CD4-positive, alpha-beta T cell (primary cell): ENCODE measurements around the gene TAF3. TPM values are rescaled to one million over a fixed set of nuclear protein-coding genes. Genes with fewer than 3 reads are reported as not detected.
A peak's percentile ranks its signal among the peaks of the same experiment; 100 is the strongest.

Experiments
- ATAC-seq: fragments of 200-7000 bp; cut with Tn5 transposase; one replicate; pipeline ENCODE4 v1.10.0; 2022; ENCODE audit warnings: mild to moderate bottlenecking; ENCODE audit not compliant: poor library complexity
- CTCF ChIA-PET: fragments of 350-600 bp; sonication (Branson Sonifier 250); formaldehyde crosslinking; loops from one replicate; lab custom pipeline; 2021; ENCODE audit warnings: antibody characterized with exemption, inconsistent platforms; lab: Charles Lee
- POLR2A ChIA-PET: fragments of 350-600 bp; sonication (Branson Sonifier 250); formaldehyde crosslinking; loops from one replicate; lab custom pipeline; 2021; ENCODE audit warnings: antibody characterized with exemption, inconsistent platforms; lab: Charles Lee
- DNase-seq, 14 experiments: peaks; one replicate each; pipeline ENCODE4 v3.0.0-alpha.2; 2013 to 2020; ENCODE audit warnings: mixed read lengths in 2 of 14
- H3K27ac ChIP-seq, 2 donors: one replicate each; pipeline versions ENCODE4 v1.5.1 to v1.7.0; 2013; ENCODE audit warnings: low read length in 2 of 2, low read depth in 1 of 2, mild to moderate bottlenecking in 1 of 2
- H3K27me3 ChIP-seq, 2 experiments: 1 replicate in 1 of 2; 2 replicates in 1 of 2; pipeline versions ENCODE4 v1.6.1 to v1.7.0; 2013; ENCODE audit warnings: low read length in 2 of 2, control low read depth in 1 of 2, mild to moderate bottlenecking in 1 of 2, moderate library complexity in 1 of 2; ENCODE audit not compliant: insufficient read depth in 2 of 2, control insufficient read depth in 1 of 2
- H3K36me3 ChIP-seq: one replicate; pipeline ENCODE4 v1.6.1; 2013; ENCODE audit warnings: low read length, control low read depth; ENCODE audit not compliant: insufficient read depth
- H3K4me1 ChIP-seq: one replicate; pipeline ENCODE4 v1.6.1; 2013; ENCODE audit warnings: low read length, control low read depth; ENCODE audit not compliant: insufficient read depth
- H3K4me3 ChIP-seq: one replicate; pipeline ENCODE4 v1.5.1; 2013; ENCODE audit warnings: mild to moderate bottlenecking, low read length, moderate library complexity
- H3K9me3 ChIP-seq, 2 experiments: 1 replicate in 1 of 2; 2 replicates in 1 of 2; pipeline versions ENCODE4 v1.6.1 to v1.7.0; 2013; ENCODE audit warnings: low read length in 2 of 2, mild to moderate bottlenecking in 2 of 2, control low read depth in 1 of 2, moderate library complexity in 1 of 2; ENCODE audit not compliant: control insufficient read depth in 1 of 2, insufficient read depth in 1 of 2
- H3K27ac Mint-ChIP-seq: one replicate; pipeline ENCODE4 v1.8.0; 2020; ENCODE audit warnings: mixed read lengths
- H3K27me3 Mint-ChIP-seq: one replicate; pipeline ENCODE4 v1.8.0; 2021; ENCODE audit warnings: mixed read lengths
- H3K36me3 Mint-ChIP-seq: one replicate; pipeline ENCODE4 v1.8.0; 2021; ENCODE audit warnings: low read depth, mixed read lengths
- H3K4me1 Mint-ChIP-seq: one replicate; pipeline ENCODE4 v1.8.0; 2021; ENCODE audit warnings: low read depth, mixed read lengths
- H3K4me3 Mint-ChIP-seq: one replicate; pipeline ENCODE4 v1.8.0; 2020; ENCODE audit warnings: mild to moderate bottlenecking, mixed read lengths
- H3K9me3 Mint-ChIP-seq: one replicate; pipeline ENCODE4 v1.8.0; 2020; ENCODE audit warnings: mixed read lengths
- CTCF ChIP-seq: fragments of 200-600 bp; IDR thresholded peaks from one replicate; pipeline ENCODE4 v1.8.0; 2022; ENCODE audit warnings: antibody characterized with exemption, mild to moderate bottlenecking
- intact Hi-C, 2 experiments: fragments of 100-400 bp; cut with DNase I in 1 of 2; cut with micrococcal nuclease in 1 of 2; formaldehyde crosslinking; loops; one replicate each; pipeline versions ENCODE4 v1.15.1 to v1.9.0; 2023 to 2025; cut with DNase I, micrococcal nuclease
- total RNA-seq, 174 experiments: library from RNA in 2 of 174; stranded (reverse) in 2 of 174; gene quantifications; one replicate each; pipeline ENCODE4 v1.2.3 and lab custom pipeline; 2021 to 2026

The TAF3 gene
- total RNA-seq, 2 experiments from 2014 or later: 12.6 to 12.8 TPM

- H3K27ac Mint-ChIP-seq: peak overlapping the region; percentile 97
- intact Hi-C loops: loop anchor here (2.0 to 5.0 kb wide), 3 partner anchors 13 to 269 kb away; no protein-coding TSS in a partner anchor
- no peaks in the 10 kb centered on the region for H3K9me3 Mint-ChIP-seq
- no peaks in the 10 kb centered on the region for H3K27me3 Mint-ChIP-seq
- H3K4me3 Mint-ChIP-seq: peak overlapping the region; percentile 94
- TF ChIP-seq CTCF: no peak
- H3K9me3 ChIP-seq: no peaks in the 10 kb centered on the region
- peaks cover 94% of the 10 kb centered on the region for H3K4me1 Mint-ChIP-seq
- H3K27me3 ChIP-seq: no peaks in the 10 kb centered on the region
- H3K4me1 ChIP-seq: peaks cover 77% of the 10 kb centered on the region
- H3K27ac ChIP-seq: peak overlapping the region; percentile 69 to 76
- DNase-seq (peak in 9 of 14 experiments; percentile 40 to 82 (median 59)), ATAC-seq (peak; percentile 58)
- ChIA-PET POLR2A (interaction anchor here (0.6 to 4.4 kb wide), 20 partner anchors 8 to 383 kb away, joined by 3 to 64 read pairs (median 7); no protein-coding TSS in a partner anchor), CTCF (interaction anchor here (0.7 to 1.2 kb wide), 2 partner anchors 8 to 355 kb away, joined by 3 read pairs; no protein-coding TSS in a partner anchor)
- H3K36me3 Mint-ChIP-seq: peaks cover 93% of the 10 kb centered on the region
- peak overlapping the region; percentile 96 for H3K4me3 ChIP-seq
- H3K36me3 ChIP-seq: peaks cover 60% of the 10 kb centered on the region
Observed at GRCh38 chr10:8061274-8062211, 243.2 kb downstream of the TAF3 start.

GRCh38 chr10:8063128-8063908 is 245.0 kb downstream of the TAF3 start:
- H3K27ac ChIP-seq: no peak overlapping the region
- no peaks in the 10 kb centered on the region for H3K9me3 Mint-ChIP-seq
- POLR2A ChIA-PET: interaction anchor here (2.1 kb wide), 1 partner anchor 9 kb away, joined by 7 read pairs; the partner anchor contains the start of gene GATA3
- peaks cover 70% of the 10 kb centered on the region for H3K4me1 ChIP-seq
- no peak for TF ChIP-seq CTCF
- intact Hi-C loops: loop anchor here in 1 of 2 experiments (5.0 kb wide), 1 partner anchor 74 kb away; no protein-coding TSS in a partner anchor
- peaks cover 94% of the 10 kb centered on the region for H3K36me3 Mint-ChIP-seq
- H3K4me3 ChIP-seq: no peak overlapping the region
- peaks cover 67% of the 10 kb centered on the region for H3K36me3 ChIP-seq
- H3K4me1 Mint-ChIP-seq: peaks cover 94% of the 10 kb centered on the region
- no peak for DNase-seq
- H3K9me3 ChIP-seq: no peaks in the 10 kb centered on the region
- no peaks in the 10 kb centered on the region for H3K27me3 ChIP-seq
- no peaks in the 10 kb centered on the region for H3K27me3 Mint-ChIP-seq
- no peak for ATAC-seq
- peak overlapping the region; percentile 78 for H3K4me3 Mint-ChIP-seq
- CTCF ChIA-PET: no interaction called here
- peak overlapping the region; percentile 97 for H3K27ac Mint-ChIP-seq

- Histone ChIP-seq H3K9me3 (no peaks in the 10 kb centered on the region), H3K4me1 (peaks cover 70% of the 10 kb centered on the region), H3K36me3 (peaks cover 67% of the 10 kb centered on the region), H3K27ac (no peak overlapping the region), H3K4me3 (no peak overlapping the region), H3K27me3 (no peaks in the 10 kb centered on the region)
- Mint-ChIP-seq H3K4me1 (peaks cover 94% of the 10 kb centered on the region), H3K36me3 (peaks cover 95% of the 10 kb centered on the region), H3K9me3 (no peaks in the 10 kb centered on the region), H3K4me3 (peak overlapping the region; percentile 49), H3K27me3 (no peaks in the 10 kb centered on the region), H3K27ac (peak overlapping the region; percentile 97)
- ATAC-seq: no peak
- DNase-seq: no peak
- ChIA-PET CTCF (interaction anchor here (0.6 kb wide), 1 partner anchor 1889 kb away, joined by 3 read pairs; no protein-coding TSS in a partner anchor), POLR2A (interaction anchor here (2.1 kb wide), 1 partner anchor 10 kb away, joined by 7 read pairs; the partner anchor contains the start of gene GATA3)
- no peak for TF ChIP-seq CTCF
- intact Hi-C loops: loop anchor here in 1 of 2 experiments (5.0 kb wide), 1 partner anchor 73 kb away; no protein-coding TSS in a partner anchor
Observed at GRCh38 chr10:8063935-8064334, 245.6 kb downstream of the TAF3 start.
